Adrenal gland (tissue), 5 donors: ENCODE results near the gene GBP4.

Experiments
- CTCF ChIP-seq, 6 experiments: fragments of 450-650 bp in 4 of 6; fragments of 200-600 bp in 2 of 6; sonication (generic) in 1 of 6; IDR thresholded peaks; 1 replicate in 5 of 6; 2 replicates in 1 of 6; pipeline versions ENCODE4 v1.5.1 to v1.8.0; 2016 to 2021; ENCODE audit warnings: antibody characterized with exemption in 6 of 6, mild to moderate bottlenecking in 2 of 6, moderate library complexity in 1 of 6
- POLR2A ChIP-seq, 2 donors: fragments of 450-650 bp; IDR thresholded peaks; one replicate each; pipeline ENCODE4 v1.6.1; 2017; ENCODE audit warnings: antibody characterized with exemption in 2 of 2, mild to moderate bottlenecking in 2 of 2, moderate library complexity in 1 of 2
- donor health status: DM: no; HTN: no; CAD: no.

GRCh38 chr1:89151047-89151446 is 47.7 kb downstream of the GBP4 start:
- no peak for TF ChIP-seq CTCF (IDR thresholded peaks at IDR 0.05)
- TF ChIP-seq POLR2A (IDR thresholded peaks at IDR 0.05) = no peak
